Measurements from ENCODE around the gene CATSPER3. TPM values are rescaled to one million over a fixed set of nuclear protein-coding genes. Genes with fewer than 3 reads are reported as not detected.

The CATSPER3 gene
- 0.40 TPM in 1 of 2 replicates, not detected in the other for total RNA-seq

GRCh38 chr5:134967607-134968006 lies at the start of gene CATSPER3:
TSS of gene CATSPER3 (plus strand) at chr5:134967907. CDS start at chr5:134967992, 85 bp downstream.

GRCh38 chr5:135033901-135034235 lies 66.2 kb downstream of the CATSPER3 start, which contains the start of gene PITX1:
TSS of gene PITX1 (minus strand) at chr5:135034228. CDS start at chr5:135033881, 347 bp downstream.

Other genes with a start within 250 kb of the CATSPER3 start
- gene CAMLG, start 229.4 kb upstream of the CATSPER3 start, total RNA-seq, result 18.3 and 21.9 TPM in 2 replicates
- 21.4 and 30.4 TPM in 2 replicates for gene DDX46, start 209.1 kb upstream of the CATSPER3 start, total RNA-seq
- 33.4 and 35.9 TPM in 2 replicates for gene C5orf24, start 121.9 kb upstream of the CATSPER3 start, total RNA-seq
- gene TXNDC15, start 93.5 kb upstream of the CATSPER3 start, total RNA-seq, result 64.4 and 70.9 TPM in 2 replicates
- gene PCBD2, start 62.8 kb upstream of the CATSPER3 start, total RNA-seq, result 4.3 and 5.0 TPM in 2 replicates
- gene PITX1, start 66.3 kb downstream of the CATSPER3 start, total RNA-seq, result not detected in 2 replicates